ENCODE data around the gene PTPRZ1. TPM values are rescaled to one million over a fixed set of nuclear protein-coding genes. Genes with fewer than 3 reads are reported as not detected.

The PTPRZ1 gene
- total RNA-seq, 1 donor from 2014 or later: 2.5 TPM

DNA sequence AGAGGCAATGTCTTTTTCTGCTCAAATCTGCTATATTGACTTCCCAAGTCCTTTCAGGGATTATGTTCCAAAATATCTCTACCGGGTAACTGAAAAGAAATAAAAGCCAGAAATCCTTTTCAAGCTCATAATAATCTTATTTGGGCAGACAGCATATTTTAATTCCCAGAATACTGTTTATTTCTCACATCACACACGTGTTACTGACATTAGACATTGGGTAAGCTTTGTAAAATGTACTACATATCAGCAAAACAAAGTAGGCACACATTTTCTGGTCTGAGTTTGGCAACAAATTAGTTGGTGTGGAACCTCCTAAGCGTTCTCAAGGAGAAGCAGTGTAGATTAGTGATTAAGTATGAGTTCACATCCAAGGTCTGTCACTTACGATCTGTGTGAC lies 10.4 kb upstream of the PTPRZ1 start:
- Mint-ChIP-seq H3K9me3 (ENCODE audit: unreplicated experiment) (no peaks in the 10 kb centered on the region), H3K36me3 (ENCODE audit: low read depth, unreplicated experiment) (no peaks in the 10 kb centered on the region), H3K4me3 (ENCODE audit: unreplicated experiment) (no peak overlapping the region), H3K27me3 (ENCODE audit: unreplicated experiment) (no peaks in the 10 kb centered on the region), H3K27ac (ENCODE audit: unreplicated experiment) (no peak overlapping the region), H3K4me1 (ENCODE audit: unreplicated experiment) (no peaks in the 10 kb centered on the region)
- no peak for DNase-seq (ENCODE audit: low spot score)
- TF ChIP-seq, protein P1, sequence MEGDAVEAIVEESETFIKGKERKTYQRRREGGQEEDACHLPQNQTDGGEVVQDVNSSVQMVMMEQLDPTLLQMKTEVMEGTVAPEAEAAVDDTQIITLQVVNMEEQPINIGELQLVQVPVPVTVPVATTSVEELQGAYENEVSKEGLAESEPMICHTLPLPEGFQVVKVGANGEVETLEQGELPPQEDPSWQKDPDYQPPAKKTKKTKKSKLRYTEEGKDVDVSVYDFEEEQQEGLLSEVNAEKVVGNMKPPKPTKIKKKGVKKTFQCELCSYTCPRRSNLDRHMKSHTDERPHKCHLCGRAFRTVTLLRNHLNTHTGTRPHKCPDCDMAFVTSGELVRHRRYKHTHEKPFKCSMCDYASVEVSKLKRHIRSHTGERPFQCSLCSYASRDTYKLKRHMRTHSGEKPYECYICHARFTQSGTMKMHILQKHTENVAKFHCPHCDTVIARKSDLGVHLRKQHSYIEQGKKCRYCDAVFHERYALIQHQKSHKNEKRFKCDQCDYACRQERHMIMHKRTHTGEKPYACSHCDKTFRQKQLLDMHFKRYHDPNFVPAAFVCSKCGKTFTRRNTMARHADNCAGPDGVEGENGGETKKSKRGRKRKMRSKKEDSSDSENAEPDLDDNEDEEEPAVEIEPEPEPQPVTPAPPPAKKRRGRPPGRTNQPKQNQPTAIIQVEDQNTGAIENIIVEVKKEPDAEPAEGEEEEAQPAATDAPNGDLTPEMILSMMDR (IDR thresholded peaks at IDR 0.05; ENCODE audit: unreplicated experiment): no peak

DNA sequence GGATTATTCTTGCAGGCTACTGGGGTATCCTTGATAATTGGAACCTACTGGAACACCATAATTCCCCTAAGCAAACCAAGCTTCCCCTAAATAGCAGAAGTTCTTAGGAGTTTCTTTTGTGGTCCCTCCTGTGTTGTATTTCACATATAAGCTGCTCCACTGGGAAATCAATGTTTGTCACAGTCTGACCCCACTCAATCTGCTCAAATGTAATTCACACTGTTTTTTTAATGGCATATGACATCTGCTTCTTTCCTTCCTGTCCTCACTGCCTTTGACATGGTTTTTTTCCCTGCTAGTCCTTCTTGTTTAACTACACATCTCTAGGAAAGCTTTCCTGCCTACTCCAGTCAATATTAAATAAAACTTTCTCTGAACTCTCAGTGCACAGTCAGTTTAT lies 1.8 kb upstream of the PTPRZ1 start:
- Mint-ChIP-seq H3K4me1 (ENCODE audit: unreplicated experiment) (peaks cover 8% of the 10 kb centered on the region), H3K27me3 (ENCODE audit: unreplicated experiment) (peaks cover 11% of the 10 kb centered on the region), H3K9me3 (ENCODE audit: unreplicated experiment) (no peaks in the 10 kb centered on the region), H3K4me3 (ENCODE audit: unreplicated experiment) (no peak overlapping the region), H3K27ac (ENCODE audit: unreplicated experiment) (no peak overlapping the region), H3K36me3 (ENCODE audit: low read depth, unreplicated experiment) (peaks cover 4% of the 10 kb centered on the region)
- no peak for DNase-seq (ENCODE audit: low spot score)
- TF ChIP-seq, protein P1 (IDR thresholded peaks at IDR 0.05; ENCODE audit: unreplicated experiment): no peak

DNA sequence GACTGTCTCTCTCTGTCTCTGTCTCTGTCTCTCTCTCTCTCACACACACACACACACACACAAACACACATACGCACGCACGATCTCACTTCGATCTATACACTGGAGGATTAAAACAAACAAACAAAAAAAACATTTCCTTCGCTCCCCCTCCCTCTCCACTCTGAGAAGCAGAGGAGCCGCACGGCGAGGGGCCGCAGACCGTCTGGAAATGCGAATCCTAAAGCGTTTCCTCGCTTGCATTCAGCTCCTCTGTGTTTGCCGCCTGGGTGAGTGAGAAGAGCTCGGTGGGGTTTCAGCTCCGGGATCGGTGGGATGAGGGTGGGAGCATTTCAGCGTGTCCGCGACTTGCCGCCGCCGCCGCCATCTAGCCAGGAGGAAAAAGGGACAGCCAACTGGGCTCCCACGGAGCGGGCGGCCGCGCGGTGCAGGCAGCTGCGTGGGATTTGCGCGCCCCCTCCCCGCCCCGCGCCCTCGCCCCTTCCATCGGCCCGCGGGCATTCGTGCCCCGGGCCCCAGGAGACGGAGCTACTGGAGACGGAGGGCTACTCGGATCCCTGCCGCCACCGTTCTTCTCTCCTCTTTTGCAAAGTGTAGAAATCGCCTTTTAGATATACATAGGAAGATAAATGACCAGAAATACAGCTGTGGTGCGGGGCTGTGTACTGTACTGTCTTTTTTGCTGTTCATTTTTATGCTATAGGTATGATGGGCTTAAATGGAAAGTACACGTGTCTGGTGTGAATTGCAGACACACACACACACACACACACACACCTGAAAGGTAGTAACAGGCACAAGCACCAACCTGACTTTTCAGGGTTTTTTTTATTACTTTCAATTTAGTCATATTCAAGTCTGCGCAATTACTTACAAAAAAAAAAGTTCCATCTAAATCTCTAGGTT lies 581 bp downstream of the PTPRZ1 start:
- peak overlapping the region; percentile 62 for H3K27ac Mint-ChIP-seq (ENCODE audit: unreplicated experiment)
- peaks cover 4% of the 10 kb centered on the region for H3K36me3 Mint-ChIP-seq (ENCODE audit: low read depth, unreplicated experiment)
- no peaks in the 10 kb centered on the region for H3K9me3 Mint-ChIP-seq (ENCODE audit: unreplicated experiment)
- H3K27me3 Mint-ChIP-seq (ENCODE audit: unreplicated experiment): peaks cover 11% of the 10 kb centered on the region
- TF ChIP-seq, protein P1 (IDR thresholded peaks at IDR 0.05; ENCODE audit: unreplicated experiment): no peak
- peak overlapping the region; percentile 99 for H3K4me3 Mint-ChIP-seq (ENCODE audit: unreplicated experiment)
- peaks cover 8% of the 10 kb centered on the region for H3K4me1 Mint-ChIP-seq (ENCODE audit: unreplicated experiment)
- DNase-seq (ENCODE audit: low spot score): peak; percentile 46

DNA sequence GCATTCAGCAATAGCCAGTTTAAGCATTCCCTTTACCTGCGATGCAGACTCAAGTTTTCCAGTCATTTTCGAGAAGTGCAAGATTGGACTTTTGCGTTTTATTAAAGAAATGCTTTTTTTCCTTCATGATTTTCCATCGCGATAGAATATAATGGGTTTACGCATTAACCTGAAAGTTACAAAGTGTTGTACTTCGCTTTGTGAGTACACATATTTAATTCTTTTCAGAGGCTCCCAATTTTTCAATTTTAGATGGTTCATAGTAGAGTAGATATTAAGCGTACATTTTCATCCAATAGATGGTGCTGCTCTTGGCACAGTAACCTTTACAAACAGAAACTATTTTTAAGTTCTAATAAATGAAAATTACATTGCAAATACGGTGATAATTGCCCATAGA lies 1.3 kb downstream of the PTPRZ1 start:
- H3K4me3 Mint-ChIP-seq (ENCODE audit: unreplicated experiment): peak overlapping the region; percentile 99
- no peak for DNase-seq (ENCODE audit: low spot score)
- no peak overlapping the region for H3K27ac Mint-ChIP-seq (ENCODE audit: unreplicated experiment)
- no peaks in the 10 kb centered on the region for H3K9me3 Mint-ChIP-seq (ENCODE audit: unreplicated experiment)
- TF ChIP-seq, protein P1 (IDR thresholded peaks at IDR 0.05; ENCODE audit: unreplicated experiment): no peak
- H3K36me3 Mint-ChIP-seq (ENCODE audit: low read depth, unreplicated experiment): peaks cover 4% of the 10 kb centered on the region
- peaks cover 8% of the 10 kb centered on the region for H3K4me1 Mint-ChIP-seq (ENCODE audit: unreplicated experiment)
- peaks cover 11% of the 10 kb centered on the region for H3K27me3 Mint-ChIP-seq (ENCODE audit: unreplicated experiment)

DNA sequence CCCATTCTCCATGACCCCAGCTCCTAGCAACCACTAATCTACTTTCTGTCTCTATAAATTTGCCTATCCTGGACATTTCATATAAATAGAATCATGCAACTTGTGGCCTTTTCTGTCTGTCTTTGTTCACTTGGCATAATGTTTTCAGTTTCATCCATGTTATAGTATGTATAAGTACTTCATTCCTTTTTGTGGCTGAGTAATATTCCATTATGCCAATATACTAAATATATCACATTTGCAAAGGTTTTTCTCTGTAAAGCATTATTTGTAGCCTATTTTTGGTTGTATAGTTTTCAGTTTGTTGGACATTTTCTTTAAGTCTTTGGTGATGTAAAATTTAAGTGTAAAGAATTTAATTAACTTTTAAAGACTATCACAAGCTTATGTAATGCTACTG lies 2.2 kb downstream of the PTPRZ1 start:
- TF ChIP-seq, protein P1 (IDR thresholded peaks at IDR 0.05; ENCODE audit: unreplicated experiment): no peak
- peaks cover 11% of the 10 kb centered on the region for H3K27me3 Mint-ChIP-seq (ENCODE audit: unreplicated experiment)
- DNase-seq (ENCODE audit: low spot score): no peak
- H3K27ac Mint-ChIP-seq (ENCODE audit: unreplicated experiment): no peak overlapping the region
- H3K4me1 Mint-ChIP-seq (ENCODE audit: unreplicated experiment): peaks cover 8% of the 10 kb centered on the region
- H3K36me3 Mint-ChIP-seq (ENCODE audit: low read depth, unreplicated experiment): peaks cover 4% of the 10 kb centered on the region
- H3K4me3 Mint-ChIP-seq (ENCODE audit: unreplicated experiment): no peak overlapping the region
- no peaks in the 10 kb centered on the region for H3K9me3 Mint-ChIP-seq (ENCODE audit: unreplicated experiment)
